ENCODE data around the gene RASSF6.

RASSF6 gene

GRCh38 chr4:73608689-73609594 lies 11.3 kb downstream of the RASSF6 start:
- no peaks in the 10 kb centered on the region for H3K9me3 ChIP-seq (ENCODE audit: severe bottlenecking)
- no peak overlapping the region for H3K4me3 ChIP-seq (ENCODE audit: low read depth, low read length)
- no peak for TF ChIP-seq CTCF (IDR thresholded peaks at IDR 0.05; ENCODE audit: low read depth, low read length)
- H3K27me3 ChIP-seq (ENCODE audit: insufficient read depth, low read depth, severe bottlenecking) = no peaks in the 10 kb centered on the region
- no peak overlapping the region for H3K27ac ChIP-seq
- DNase-seq = no peak
- H3K36me3 ChIP-seq = no peaks in the 10 kb centered on the region

GRCh38 chr4:73607375-73608033 lies 12.7 kb downstream of the RASSF6 start:
- H3K36me3 ChIP-seq = no peaks in the 10 kb centered on the region
- H3K27me3 ChIP-seq (ENCODE audit: insufficient read depth, low read depth, severe bottlenecking) = no peaks in the 10 kb centered on the region
- no peak for DNase-seq
- TF ChIP-seq CTCF (IDR thresholded peaks at IDR 0.05; ENCODE audit: low read depth, low read length) = no peak
- no peak overlapping the region for H3K4me3 ChIP-seq (ENCODE audit: low read depth, low read length)
- H3K27ac ChIP-seq = no peak overlapping the region
- no peaks in the 10 kb centered on the region for H3K9me3 ChIP-seq (ENCODE audit: severe bottlenecking)

- no peaks in the 10 kb centered on the region for H3K9me3 ChIP-seq (ENCODE audit: severe bottlenecking)
- no peaks in the 10 kb centered on the region for H3K27me3 ChIP-seq (ENCODE audit: insufficient read depth, low read depth, severe bottlenecking)
- H3K4me3 ChIP-seq (ENCODE audit: low read depth, low read length) = no peak overlapping the region
- H3K36me3 ChIP-seq = no peaks in the 10 kb centered on the region
- no peak for TF ChIP-seq CTCF (IDR thresholded peaks at IDR 0.05; ENCODE audit: low read depth, low read length)
- no peak overlapping the region for H3K27ac ChIP-seq
- no peak for DNase-seq
Observed at GRCh38 chr4:73606465-73606974, 13.7 kb downstream of the RASSF6 start.

- no peak overlapping the region for H3K27ac ChIP-seq
Observed at GRCh38 chr4:73603854-73604584, 16.2 kb downstream of the RASSF6 start.

More at GRCh38 chr4:73603854-73604584, 16.2 kb downstream of the RASSF6 start:
- TF ChIP-seq CTCF (IDR thresholded peaks at IDR 0.05; ENCODE audit: low read depth, low read length) = no peak
- no peak for DNase-seq
- Histone ChIP-seq H3K36me3 (no peaks in the 10 kb centered on the region), H3K27me3 (ENCODE audit: insufficient read depth, low read depth, severe bottlenecking) (no peaks in the 10 kb centered on the region), H3K9me3 (ENCODE audit: severe bottlenecking) (no peaks in the 10 kb centered on the region), H3K4me3 (ENCODE audit: low read depth, low read length) (no peak overlapping the region)
